GM23338 (cell line): Measurements from ENCODE around the gene GRIK1. TPM values are rescaled to one million over a fixed set of nuclear protein-coding genes. Genes with fewer than 3 reads are reported as not detected.

Source experiments
- ATAC-seq: fragments of 200-7000 bp; cut with Tn5 transposase; 3 replicates; pipeline ENCODE4 v1.9.1; 2020
- DNase-seq: peaks from one replicate; pipeline ENCODE4 v3.0.0-alpha.2; 2015; ENCODE audit warnings: low spot score
- H2AFZ ChIP-seq: fragments of 200-600 bp; sonication (generic); 2 replicates; pipeline ENCODE4 v1.8.0; 2016; ENCODE audit warnings: antibody characterized with exemption, mild to moderate bottlenecking, moderate library complexity
- H3F3A ChIP-seq: fragments of 200-600 bp; sonication (generic); replicated peaks from 2 replicates; pipeline ENCODE4 v1.8.0; 2017; ENCODE audit warnings: antibody characterized with exemption, mixed run types, low read depth
- H3K27ac ChIP-seq: fragments of 200-600 bp; sonication (generic); 2 replicates; pipeline ENCODE4 v1.6.1; 2016; ENCODE audit warnings: low read depth
- H3K27me3 ChIP-seq: fragments of 200-600 bp; sonication (generic); 2 replicates; pipeline ENCODE4 v1.8.0; 2016; ENCODE audit warnings: mild to moderate bottlenecking, mixed run types, moderate library complexity; ENCODE audit not compliant: insufficient read depth
- H3K36me3 ChIP-seq: fragments of 200-600 bp; sonication (generic); 2 replicates; pipeline ENCODE4 v1.8.0; 2016; ENCODE audit warnings: mild to moderate bottlenecking; ENCODE audit not compliant: insufficient read depth
- H3K4me1 ChIP-seq: fragments of 200-600 bp; sonication (generic); 2 replicates; pipeline ENCODE4 v1.8.0; 2016; ENCODE audit warnings: mild to moderate bottlenecking, moderate library complexity; ENCODE audit not compliant: insufficient read depth
- H3K4me2 ChIP-seq: fragments of 200-600 bp; sonication (generic); 2 replicates; pipeline ENCODE4 v1.7.1; 2017; ENCODE audit warnings: mixed run types
- H3K4me3 ChIP-seq: fragments of 200-600 bp; sonication (generic); 2 replicates; pipeline ENCODE4 v1.6.1; 2016; ENCODE audit warnings: mixed run types
- H3K79me2 ChIP-seq: fragments of 200-600 bp; sonication (generic); replicated peaks from 2 replicates; pipeline ENCODE4 v1.8.0; 2017; ENCODE audit warnings: mild to moderate bottlenecking; ENCODE audit not compliant: insufficient read depth
- H3K9me2 ChIP-seq: fragments of 200-600 bp; sonication (generic); 2 replicates; pipeline ENCODE4 v1.8.0; 2017; ENCODE audit not compliant: insufficient read depth
- H4K20me1 ChIP-seq: fragments of 200-600 bp; sonication (generic); replicated peaks from 2 replicates; pipeline ENCODE4 v1.8.0; 2017; ENCODE audit warnings: mild to moderate bottlenecking; ENCODE audit not compliant: insufficient read depth
- H3K27ac Mint-ChIP-seq: 2 replicates; pipeline ENCODE4 v1.8.0; 2020; ENCODE audit warnings: inconsistent platforms, mild to moderate bottlenecking, moderate library complexity, mixed read lengths
- H3K27me3 Mint-ChIP-seq: 3 replicates; pipeline ENCODE4 v1.8.0; 2022; ENCODE audit warnings: low read depth, mild to moderate bottlenecking, moderate library complexity, mixed read lengths, inconsistent platforms; ENCODE audit not compliant: insufficient read depth, poor library complexity
- H3K36me3 Mint-ChIP-seq: 3 replicates; pipeline ENCODE4 v1.8.0; 2021; ENCODE audit warnings: low read depth, mild to moderate bottlenecking, inconsistent platforms, moderate library complexity, mixed read lengths
- H3K4me1 Mint-ChIP-seq: 3 replicates; pipeline ENCODE4 v1.8.0; 2020; ENCODE audit warnings: mild to moderate bottlenecking, inconsistent platforms, mixed read lengths
- H3K4me3 Mint-ChIP-seq: 3 replicates; pipeline ENCODE4 v1.8.0; 2021; ENCODE audit warnings: moderate library complexity, mild to moderate bottlenecking, inconsistent platforms, mixed read lengths
- H3K9me3 Mint-ChIP-seq: 3 replicates; pipeline ENCODE4 v1.8.0; 2020; ENCODE audit warnings: moderate library complexity, mild to moderate bottlenecking, inconsistent platforms, mixed read lengths
- CREB1 ChIP-seq: fragments of 250-450 bp; sonication (Bioruptor Pico); IDR thresholded peaks from 2 replicates; pipeline ENCODE4 v1.5.0; 2020; ENCODE audit warnings: low read depth, mild to moderate bottlenecking, moderate library complexity
- EZH2 ChIP-seq: fragments of 200-600 bp; sonication (generic); IDR thresholded peaks from one replicate; pipeline ENCODE4 v1.8.0; 2017; ENCODE audit warnings: antibody characterized with exemption, mild to moderate bottlenecking, low read depth; ENCODE audit not compliant: unreplicated experiment
- EZH2phosphoT487 ChIP-seq: fragments of 200-600 bp; sonication (generic); IDR thresholded peaks from one replicate; pipeline ENCODE4 v1.8.1; 2018; ENCODE audit warnings: antibody characterized with exemption; ENCODE audit not compliant: unreplicated experiment
- JUNB ChIP-seq: IDR thresholded peaks from one replicate; pipeline ENCODE4 v1.6.1; 2016; ENCODE audit warnings: antibody characterized with exemption; ENCODE audit not compliant: unreplicated experiment
- NANOG ChIP-seq: IDR thresholded peaks from 2 replicates; pipeline ENCODE4 v1.6.1; 2016; ENCODE audit warnings: antibody characterized with exemption, borderline replicate concordance
- POLR2AphosphoS5 ChIP-seq: IDR thresholded peaks from 2 replicates; pipeline ENCODE4 v1.6.1; 2016; ENCODE audit warnings: antibody characterized with exemption, low read depth
- STAT1 ChIP-seq: IDR thresholded peaks from one replicate; pipeline ENCODE4 v1.6.1; 2016; ENCODE audit warnings: antibody characterized with exemption; ENCODE audit not compliant: unreplicated experiment
- ZNF114 ChIP-seq: fragments of 250-450 bp; sonication (Bioruptor Pico); IDR thresholded peaks from 2 replicates; pipeline ENCODE4 v1.5.0; 2020; ENCODE audit warnings: mild to moderate bottlenecking, moderate library complexity
- ZNF331 ChIP-seq: fragments of 250-450 bp; sonication (Bioruptor Pico); IDR thresholded peaks from 2 replicates; pipeline ENCODE4 v1.5.0; 2020; ENCODE audit warnings: low read depth, mild to moderate bottlenecking, moderate library complexity
- polyA plus RNA-seq: library from polyadenylated mRNA; unstranded; fragments of >200 nt; fragmentation: Nextera tagmentation; extraction: Ambion mirVana; gene quantifications from 2 replicates; pipeline ENCODE4 v1.2.1, GENCODE V29; 2016
- total RNA-seq: library from RNA; depleted of rRNA; stranded (reverse); fragments of >200 nt; shearing (Covaris generic); gene quantifications from 2 replicates; pipeline ENCODE4 v1.2.3, GENCODE V29; 2014
- TF ChIP-seq, protein P1 (sequence below): IDR thresholded peaks from one replicate; pipeline ENCODE4 v1.6.1; 2018; ENCODE audit warnings: antibody characterized with exemption; ENCODE audit not compliant: unreplicated experiment
- TF ChIP-seq, protein P2 (sequence below): fragments of 250-450 bp; sonication (Bioruptor Pico); IDR thresholded peaks from 2 replicates; pipeline ENCODE4 v1.5.0; 2020; ENCODE audit warnings: mild to moderate bottlenecking, moderate library complexity
- TF ChIP-seq, protein P3 (sequence below): IDR thresholded peaks from 2 replicates; pipeline ENCODE4 v1.6.1; 2016; ENCODE audit warnings: antibody characterized with exemption
- TF ChIP-seq, protein P4 (sequence below), 2 experiments: fragments of 200-600 bp in 1 of 2; sonication (generic) in 1 of 2; conservative IDR thresholded peaks; 2 replicates each; pipeline versions ENCODE4 v1.5.1 to v1.6.1; 2016 to 2017; ENCODE audit warnings: antibody characterized with exemption in 2 of 2, low read depth in 2 of 2, mild to moderate bottlenecking in 2 of 2, moderate library complexity in 1 of 2

The GRIK1 gene
- total and polyA plus RNA-seq, 2 experiments from 2014 or later = 0.18 to 0.42 TPM

DNA sequence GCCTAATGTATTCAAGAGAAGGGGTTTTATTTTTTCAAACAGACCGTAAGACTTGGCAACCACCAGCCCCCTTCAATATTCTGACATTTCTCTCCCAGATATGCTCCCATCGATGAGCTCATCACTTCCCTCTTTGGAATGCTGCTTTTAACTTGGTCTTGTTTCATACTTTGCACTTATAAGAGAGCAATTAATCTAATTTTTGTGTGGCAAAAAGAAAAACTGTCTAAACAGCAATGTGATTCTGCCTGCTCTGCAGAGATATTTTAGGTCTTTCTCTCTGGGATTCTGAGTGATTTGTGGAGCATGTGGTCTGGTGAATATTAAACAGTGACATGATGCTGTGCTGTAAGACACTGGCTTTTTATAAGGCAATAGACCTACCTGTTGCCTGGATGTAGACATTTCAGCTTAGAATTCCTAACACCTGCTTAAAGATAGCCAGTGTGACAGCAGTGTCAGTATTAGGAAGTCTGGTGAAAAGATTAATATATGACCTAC is 356.3 kb downstream of the GRIK1 start:
- no peaks in the 10 kb centered on the region for H3K36me3 Mint-ChIP-seq
- no peak overlapping the region for H2AFZ ChIP-seq
- H3K79me2 ChIP-seq = no peaks in the 10 kb centered on the region
- H4K20me1 ChIP-seq = no peaks in the 10 kb centered on the region
- DNase-seq (no peak), ATAC-seq (no peak)
- H3K4me1 Mint-ChIP-seq = no peaks in the 10 kb centered on the region
- H3K9me3 Mint-ChIP-seq = no peaks in the 10 kb centered on the region
- H3K27ac ChIP-seq = no peak overlapping the region
- TF ChIP-seq EZH2 = no peak
- no peak for TF ChIP-seq ZNF331
- no peak for TF ChIP-seq EZH2phosphoT487
- TF ChIP-seq, protein P1, sequence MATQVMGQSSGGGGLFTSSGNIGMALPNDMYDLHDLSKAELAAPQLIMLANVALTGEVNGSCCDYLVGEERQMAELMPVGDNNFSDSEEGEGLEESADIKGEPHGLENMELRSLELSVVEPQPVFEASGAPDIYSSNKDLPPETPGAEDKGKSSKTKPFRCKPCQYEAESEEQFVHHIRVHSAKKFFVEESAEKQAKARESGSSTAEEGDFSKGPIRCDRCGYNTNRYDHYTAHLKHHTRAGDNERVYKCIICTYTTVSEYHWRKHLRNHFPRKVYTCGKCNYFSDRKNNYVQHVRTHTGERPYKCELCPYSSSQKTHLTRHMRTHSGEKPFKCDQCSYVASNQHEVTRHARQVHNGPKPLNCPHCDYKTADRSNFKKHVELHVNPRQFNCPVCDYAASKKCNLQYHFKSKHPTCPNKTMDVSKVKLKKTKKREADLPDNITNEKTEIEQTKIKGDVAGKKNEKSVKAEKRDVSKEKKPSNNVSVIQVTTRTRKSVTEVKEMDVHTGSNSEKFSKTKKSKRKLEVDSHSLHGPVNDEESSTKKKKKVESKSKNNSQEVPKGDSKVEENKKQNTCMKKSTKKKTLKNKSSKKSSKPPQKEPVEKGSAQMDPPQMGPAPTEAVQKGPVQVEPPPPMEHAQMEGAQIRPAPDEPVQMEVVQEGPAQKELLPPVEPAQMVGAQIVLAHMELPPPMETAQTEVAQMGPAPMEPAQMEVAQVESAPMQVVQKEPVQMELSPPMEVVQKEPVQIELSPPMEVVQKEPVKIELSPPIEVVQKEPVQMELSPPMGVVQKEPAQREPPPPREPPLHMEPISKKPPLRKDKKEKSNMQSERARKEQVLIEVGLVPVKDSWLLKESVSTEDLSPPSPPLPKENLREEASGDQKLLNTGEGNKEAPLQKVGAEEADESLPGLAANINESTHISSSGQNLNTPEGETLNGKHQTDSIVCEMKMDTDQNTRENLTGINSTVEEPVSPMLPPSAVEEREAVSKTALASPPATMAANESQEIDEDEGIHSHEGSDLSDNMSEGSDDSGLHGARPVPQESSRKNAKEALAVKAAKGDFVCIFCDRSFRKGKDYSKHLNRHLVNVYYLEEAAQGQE = no peak
- no peak for TF ChIP-seq JUNB
- no peak for TF ChIP-seq POLR2AphosphoS5
- TF ChIP-seq, protein P2, sequence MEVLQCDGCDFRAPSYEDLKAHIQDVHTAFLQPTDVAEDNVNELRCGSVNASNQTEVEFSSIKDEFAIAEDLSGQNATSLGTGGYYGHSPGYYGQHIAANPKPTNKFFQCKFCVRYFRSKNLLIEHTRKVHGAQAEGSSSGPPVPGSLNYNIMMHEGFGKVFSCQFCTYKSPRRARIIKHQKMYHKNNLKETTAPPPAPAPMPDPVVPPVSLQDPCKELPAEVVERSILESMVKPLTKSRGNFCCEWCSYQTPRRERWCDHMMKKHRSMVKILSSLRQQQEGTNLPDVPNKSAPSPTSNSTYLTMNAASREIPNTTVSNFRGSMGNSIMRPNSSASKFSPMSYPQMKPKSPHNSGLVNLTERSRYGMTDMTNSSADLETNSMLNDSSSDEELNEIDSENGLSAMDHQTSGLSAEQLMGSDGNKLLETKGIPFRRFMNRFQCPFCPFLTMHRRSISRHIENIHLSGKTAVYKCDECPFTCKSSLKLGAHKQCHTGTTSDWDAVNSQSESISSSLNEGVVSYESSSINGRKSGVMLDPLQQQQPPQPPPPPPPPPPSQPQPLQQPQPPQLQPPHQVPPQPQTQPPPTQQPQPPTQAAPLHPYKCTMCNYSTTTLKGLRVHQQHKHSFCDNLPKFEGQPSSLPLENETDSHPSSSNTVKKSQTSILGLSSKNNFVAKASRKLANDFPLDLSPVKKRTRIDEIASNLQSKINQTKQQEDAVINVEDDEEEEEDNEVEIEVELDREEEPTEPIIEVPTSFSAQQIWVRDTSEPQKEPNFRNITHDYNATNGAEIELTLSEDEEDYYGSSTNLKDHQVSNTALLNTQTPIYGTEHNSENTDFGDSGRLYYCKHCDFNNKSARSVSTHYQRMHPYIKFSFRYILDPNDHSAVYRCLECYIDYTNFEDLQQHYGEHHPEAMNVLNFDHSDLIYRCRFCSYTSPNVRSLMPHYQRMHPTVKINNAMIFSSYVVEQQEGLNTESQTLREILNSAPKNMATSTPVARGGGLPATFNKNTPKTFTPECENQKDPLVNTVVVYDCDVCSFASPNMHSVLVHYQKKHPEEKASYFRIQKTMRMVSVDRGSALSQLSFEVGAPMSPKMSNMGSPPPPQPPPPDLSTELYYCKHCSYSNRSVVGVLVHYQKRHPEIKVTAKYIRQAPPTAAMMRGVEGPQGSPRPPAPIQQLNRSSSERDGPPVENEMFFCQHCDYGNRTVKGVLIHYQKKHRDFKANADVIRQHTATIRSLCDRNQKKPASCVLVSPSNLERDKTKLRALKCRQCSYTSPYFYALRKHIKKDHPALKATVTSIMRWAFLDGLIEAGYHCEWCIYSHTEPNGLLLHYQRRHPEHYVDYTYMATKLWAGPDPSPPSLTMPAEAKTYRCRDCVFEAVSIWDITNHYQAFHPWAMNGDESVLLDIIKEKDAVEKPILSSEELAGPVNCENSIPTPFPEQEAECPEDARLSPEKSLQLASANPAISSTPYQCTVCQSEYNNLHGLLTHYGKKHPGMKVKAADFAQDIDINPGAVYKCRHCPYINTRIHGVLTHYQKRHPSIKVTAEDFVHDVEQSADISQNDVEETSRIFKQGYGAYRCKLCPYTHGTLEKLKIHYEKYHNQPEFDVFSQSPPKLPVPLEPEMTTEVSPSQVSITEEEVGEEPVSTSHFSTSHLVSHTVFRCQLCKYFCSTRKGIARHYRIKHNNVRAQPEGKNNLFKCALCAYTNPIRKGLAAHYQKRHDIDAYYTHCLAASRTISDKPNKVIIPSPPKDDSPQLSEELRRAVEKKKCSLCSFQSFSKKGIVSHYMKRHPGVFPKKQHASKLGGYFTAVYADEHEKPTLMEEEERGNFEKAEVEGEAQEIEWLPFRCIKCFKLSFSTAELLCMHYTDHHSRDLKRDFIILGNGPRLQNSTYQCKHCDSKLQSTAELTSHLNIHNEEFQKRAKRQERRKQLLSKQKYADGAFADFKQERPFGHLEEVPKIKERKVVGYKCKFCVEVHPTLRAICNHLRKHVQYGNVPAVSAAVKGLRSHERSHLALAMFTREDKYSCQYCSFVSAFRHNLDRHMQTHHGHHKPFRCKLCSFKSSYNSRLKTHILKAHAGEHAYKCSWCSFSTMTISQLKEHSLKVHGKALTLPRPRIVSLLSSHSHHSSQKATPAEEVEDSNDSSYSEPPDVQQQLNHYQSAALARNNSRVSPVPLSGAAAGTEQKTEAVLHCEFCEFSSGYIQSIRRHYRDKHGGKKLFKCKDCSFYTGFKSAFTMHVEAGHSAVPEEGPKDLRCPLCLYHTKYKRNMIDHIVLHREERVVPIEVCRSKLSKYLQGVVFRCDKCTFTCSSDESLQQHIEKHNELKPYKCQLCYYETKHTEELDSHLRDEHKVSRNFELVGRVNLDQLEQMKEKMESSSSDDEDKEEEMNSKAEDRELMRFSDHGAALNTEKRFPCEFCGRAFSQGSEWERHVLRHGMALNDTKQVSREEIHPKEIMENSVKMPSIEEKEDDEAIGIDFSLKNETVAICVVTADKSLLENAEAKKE (CRISPR knock-in tag) = no peak
- TF ChIP-seq, protein P3, sequence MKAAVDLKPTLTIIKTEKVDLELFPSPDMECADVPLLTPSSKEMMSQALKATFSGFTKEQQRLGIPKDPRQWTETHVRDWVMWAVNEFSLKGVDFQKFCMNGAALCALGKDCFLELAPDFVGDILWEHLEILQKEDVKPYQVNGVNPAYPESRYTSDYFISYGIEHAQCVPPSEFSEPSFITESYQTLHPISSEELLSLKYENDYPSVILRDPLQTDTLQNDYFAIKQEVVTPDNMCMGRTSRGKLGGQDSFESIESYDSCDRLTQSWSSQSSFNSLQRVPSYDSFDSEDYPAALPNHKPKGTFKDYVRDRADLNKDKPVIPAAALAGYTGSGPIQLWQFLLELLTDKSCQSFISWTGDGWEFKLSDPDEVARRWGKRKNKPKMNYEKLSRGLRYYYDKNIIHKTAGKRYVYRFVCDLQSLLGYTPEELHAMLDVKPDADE = no peak
- TF ChIP-seq CREB1 (CRISPR knock-in tag) = no peak
- TF ChIP-seq STAT1 = no peak
- TF ChIP-seq, protein P4, sequence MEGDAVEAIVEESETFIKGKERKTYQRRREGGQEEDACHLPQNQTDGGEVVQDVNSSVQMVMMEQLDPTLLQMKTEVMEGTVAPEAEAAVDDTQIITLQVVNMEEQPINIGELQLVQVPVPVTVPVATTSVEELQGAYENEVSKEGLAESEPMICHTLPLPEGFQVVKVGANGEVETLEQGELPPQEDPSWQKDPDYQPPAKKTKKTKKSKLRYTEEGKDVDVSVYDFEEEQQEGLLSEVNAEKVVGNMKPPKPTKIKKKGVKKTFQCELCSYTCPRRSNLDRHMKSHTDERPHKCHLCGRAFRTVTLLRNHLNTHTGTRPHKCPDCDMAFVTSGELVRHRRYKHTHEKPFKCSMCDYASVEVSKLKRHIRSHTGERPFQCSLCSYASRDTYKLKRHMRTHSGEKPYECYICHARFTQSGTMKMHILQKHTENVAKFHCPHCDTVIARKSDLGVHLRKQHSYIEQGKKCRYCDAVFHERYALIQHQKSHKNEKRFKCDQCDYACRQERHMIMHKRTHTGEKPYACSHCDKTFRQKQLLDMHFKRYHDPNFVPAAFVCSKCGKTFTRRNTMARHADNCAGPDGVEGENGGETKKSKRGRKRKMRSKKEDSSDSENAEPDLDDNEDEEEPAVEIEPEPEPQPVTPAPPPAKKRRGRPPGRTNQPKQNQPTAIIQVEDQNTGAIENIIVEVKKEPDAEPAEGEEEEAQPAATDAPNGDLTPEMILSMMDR (conservative IDR thresholded peaks at IDR 0.05; ENCODE audit: low read depth in 2 of 2) = no peak
- TF ChIP-seq NANOG = no peak
- no peak for TF ChIP-seq ZNF114 (CRISPR knock-in tag)
- no peak overlapping the region for H3K27ac Mint-ChIP-seq
- H3K27me3 ChIP-seq = no peaks in the 10 kb centered on the region
- no peak overlapping the region for H3K4me2 ChIP-seq
- H3K4me3 ChIP-seq = no peak overlapping the region
- no peaks in the 10 kb centered on the region for H3K27me3 Mint-ChIP-seq
- H3K4me1 ChIP-seq = no peaks in the 10 kb centered on the region
- H3F3A ChIP-seq = no peaks in the 10 kb centered on the region
- no peaks in the 10 kb centered on the region for H3K36me3 ChIP-seq
- no peak overlapping the region for H3K4me3 Mint-ChIP-seq
- H3K9me2 ChIP-seq = peaks cover 5% of the 10 kb centered on the region; the same call in 1 of the 2 replicates
